Left ventricle myocardium superior (tissue), 1 donor: ENCODE data around the gene SEMA6A. TPM values are rescaled to one million over a fixed set of nuclear protein-coding genes. Genes with fewer than 3 reads are reported as not detected.

Source experiments
- ATAC-seq: fragments of 200-7000 bp; cut with Tn5 transposase; one replicate; pipeline ENCODE4 v1.9.1; 2020; ENCODE audit warnings: mild to moderate bottlenecking, moderate library complexity
- DNase-seq: peaks from one replicate; pipeline ENCODE4 v3.0.0-alpha.2; 2020
- intact Hi-C: fragments of 100-400 bp; cut with micrococcal nuclease; formaldehyde crosslinking; loops from one replicate; pipeline ENCODE4 v1.11.0; 2022
- total RNA-seq: library from RNA; stranded (reverse); fragmentation: NEBNext Ultra II Directional; extraction: Animal tissue kit (Norgen Biotek cat#: 25700); gene quantifications from one replicate; pipeline ENCODE4 v1.2.1, GENCODE V29; 2021
- donor health status: DM: no; HTN: yes; CAD: no; lungs with severe emphysema.

SEMA6A gene
- total RNA-seq, 1 donor from 2014 or later, result 6.4 TPM

- peak; percentile 73 for ATAC-seq
- no peak for DNase-seq
- intact Hi-C loops, result no loop called here
Measured at GRCh38 chr5:116404016-116404415, 170.6 kb downstream of the SEMA6A start.

DNA sequence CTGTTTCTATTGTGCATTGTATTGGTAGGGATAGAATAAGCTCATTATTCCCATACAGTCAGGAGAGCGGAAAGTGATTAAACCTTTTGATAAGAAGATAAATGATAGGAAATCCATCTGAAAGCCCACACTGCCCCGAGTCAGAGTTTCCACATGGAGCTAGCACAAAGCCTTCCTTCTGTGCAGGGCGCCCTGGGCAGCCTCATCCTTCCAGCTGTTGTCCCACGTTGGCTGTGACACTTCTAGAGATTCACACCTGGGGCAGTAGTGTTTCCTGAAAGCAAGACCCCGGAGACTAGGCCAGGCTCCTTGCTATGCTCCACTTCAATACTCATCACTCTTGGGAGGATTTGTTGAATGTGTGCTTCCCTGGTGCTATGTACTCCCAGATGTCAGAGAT is 172.4 kb downstream of the SEMA6A start:
- intact Hi-C loops, result no loop called here
- DNase-seq (no peak), ATAC-seq (no peak)

GRCh38 chr5:116401576-116401975 is 173.0 kb downstream of the SEMA6A start:
- DNase-seq (no peak), ATAC-seq (no peak)
- intact Hi-C loops, result no loop called here

GRCh38 chr5:116396476-116397099 is 178.0 kb downstream of the SEMA6A start:
- ATAC-seq (peak; percentile 58), DNase-seq (peak; percentile 35)
- intact Hi-C loops, result no loop called here

DNA sequence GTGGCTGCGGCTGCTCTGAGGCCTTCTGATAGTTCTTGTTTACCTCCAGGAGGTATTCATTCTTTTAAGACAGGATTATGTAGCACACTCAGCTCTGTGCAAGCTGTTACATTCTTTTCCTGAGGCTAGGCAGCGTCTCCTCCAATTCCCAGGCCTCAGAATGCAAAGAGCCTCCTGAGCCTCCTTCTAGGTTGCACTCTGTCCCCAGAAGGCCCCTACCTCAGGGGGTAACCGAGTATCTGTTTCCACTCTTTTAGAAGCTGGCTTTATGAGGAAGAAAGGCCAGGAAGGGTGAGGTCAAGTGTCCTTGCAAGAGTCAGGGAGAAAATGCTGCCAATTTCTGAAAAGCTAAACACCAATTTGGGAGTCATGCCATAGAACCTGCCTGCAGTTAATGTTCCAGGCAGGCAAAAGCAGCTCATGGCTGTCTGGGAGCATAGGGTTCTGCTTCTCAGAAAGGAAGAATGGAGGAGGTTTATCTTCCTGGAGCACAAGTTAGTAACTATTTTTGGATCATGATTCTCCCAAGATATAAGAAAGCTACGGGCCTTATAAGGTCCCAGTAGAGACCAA is 178.9 kb downstream of the SEMA6A start:
- DNase-seq, result no peak

GRCh38 chr5:116395226-116395625 is 179.4 kb downstream of the SEMA6A start:
- DNase-seq (no peak), ATAC-seq (peak; percentile 40)

More for the DNA sequence above, 178.9 kb downstream of the SEMA6A start:
- intact Hi-C loops, result no loop called here
- ATAC-seq, result peak; percentile 79

GRCh38 chr5:116394186-116394867 is 180.3 kb downstream of the SEMA6A start:
- no peak for DNase-seq
- no peak for ATAC-seq
- intact Hi-C loops, result no loop called here

More at GRCh38 chr5:116395226-116395625, 179.4 kb downstream of the SEMA6A start:
- intact Hi-C loops, result no loop called here
